Suppressor macrophage treated with lipopolysaccharide for 4 hours (primary cell): ENCODE data around the gene AFAP1.

ENCODE experiments used
- DNase-seq: peaks from one replicate; pipeline ENCODE4 v3.0.0-alpha.2; 2020

The AFAP1 gene

GRCh38 chr4:7780751-7781348 lies 158.8 kb downstream of the AFAP1 start:
- DNase-seq: no peak

- no peak for DNase-seq
Observed at GRCh38 chr4:7779432-7779768, 160.3 kb downstream of the AFAP1 start.

- DNase-seq: no peak
Observed at GRCh38 chr4:7778510-7779431, 160.9 kb downstream of the AFAP1 start.

- DNase-seq: no peak
Observed at GRCh38 chr4:7777871-7778509, 161.7 kb downstream of the AFAP1 start.

GRCh38 chr4:7777017-7777710 lies 162.5 kb downstream of the AFAP1 start:
- no peak for DNase-seq

GRCh38 chr4:7775396-7775795 lies 164.3 kb downstream of the AFAP1 start:
- no peak for DNase-seq

- no peak for DNase-seq
Observed at GRCh38 chr4:7774301-7775294, 165.1 kb downstream of the AFAP1 start.

- DNase-seq: no peak
Observed at GRCh38 chr4:7773401-7774180, 166.1 kb downstream of the AFAP1 start.

GRCh38 chr4:7772711-7773385 lies 166.8 kb downstream of the AFAP1 start:
- DNase-seq: no peak

GRCh38 chr4:7771541-7772507 lies 167.8 kb downstream of the AFAP1 start:
- DNase-seq: no peak

GRCh38 chr4:7771056-7771455 lies 168.6 kb downstream of the AFAP1 start:
- no peak for DNase-seq

GRCh38 chr4:7770224-7771050 lies 169.2 kb downstream of the AFAP1 start:
- DNase-seq: peak; percentile 31

- no peak for DNase-seq
Observed at GRCh38 chr4:7769396-7770223, 170.1 kb downstream of the AFAP1 start.

- DNase-seq: no peak
Observed at GRCh38 chr4:7768736-7769135, 170.9 kb downstream of the AFAP1 start.

GRCh38 chr4:7767966-7768365 lies 171.7 kb downstream of the AFAP1 start:
- DNase-seq: no peak

- DNase-seq: no peak
Observed at GRCh38 chr4:7767526-7767925, 172.1 kb downstream of the AFAP1 start.

- DNase-seq: no peak
Observed at GRCh38 chr4:7766661-7767345, 172.9 kb downstream of the AFAP1 start.
